HepG2 (cell line): ENCODE data around the gene MADCAM1. TPM values are rescaled to one million over a fixed set of nuclear protein-coding genes. Genes with fewer than 3 reads are reported as not detected.
A peak's percentile ranks its signal among the peaks of the same experiment; 100 is the strongest.

Experiments
- ATAC-seq: fragments of 200-7000 bp; cut with Tn5 transposase; 3 replicates; pipeline ENCODE4 v1.9.1; 2020; ENCODE audit warnings: mild to moderate bottlenecking, moderate library complexity
- BruUV-seq: library from RNA; stranded (reverse); fragments of 400-500 nt; replicated peaks from 2 replicates; lab custom pipeline; 2021; lab: Mats Ljungman, UMichigan
- CTCF ChIA-PET: fragments of 300-600 bp; formaldehyde crosslinking; extraction: SDS; loops from one replicate; lab custom pipeline; 2021; ENCODE audit warnings: low total read pairs, inconsistent platforms, low intra/inter-chr PET ratio; lab: Yijun Ruan, JAX
- POLR2A ChIA-PET: fragments of 350-600 bp; sonication (Branson Sonifier 250); formaldehyde crosslinking; loops from one replicate; lab custom pipeline; 2020; ENCODE audit warnings: antibody characterized with exemption, inconsistent platforms; lab: Yijun Ruan, JAX
- DNase-seq: peaks from one replicate; pipeline ENCODE4 v3.0.0-alpha.2; 2015; ENCODE audit warnings: low spot score
- FAIRE-seq: peaks from 3 replicates; lab custom pipeline; 2011; peaks lifted over from hg19 to GRCh38; lab: Jason Lieb, UNC
- H2AFZ ChIP-seq: one replicate; pipeline ENCODE4 v1.6.1; 2011; ENCODE audit warnings: low read length, inconsistent platforms
- H3K27ac ChIP-seq: fragments of 300-600 bp; 3 replicates; pipeline ENCODE4 v1.8.0; 2011; ENCODE audit warnings: mixed run types, mild to moderate bottlenecking, mixed read lengths, low read length, inconsistent platforms; ENCODE audit not compliant: insufficient read depth; ENCODE audit errors: extremely low read length
- H3K27me3 ChIP-seq, 2 experiments: fragments of 200-600 bp in 1 of 2; 2 replicates in 1 of 2; 3 replicates in 1 of 2; pipeline versions ENCODE4 v1.6.0 to v1.8.0; 2011; ENCODE audit warnings: low read length in 2 of 2, mild to moderate bottlenecking in 2 of 2, moderate library complexity in 2 of 2, inconsistent platforms in 1 of 2; ENCODE audit not compliant: insufficient read depth in 2 of 2, control insufficient read depth in 1 of 2
- H3K36me3 ChIP-seq, 2 experiments: fragments of 200-600 bp in 1 of 2; replicated peaks in 1 of 2; 2 replicates in 1 of 2; 3 replicates in 1 of 2; pipeline versions ENCODE4 v1.5.1 to v1.8.0; 2011; ENCODE audit warnings: low read length in 2 of 2, inconsistent platforms in 1 of 2; ENCODE audit not compliant: insufficient read depth in 2 of 2, control insufficient read depth in 1 of 2
- H3K4me1 ChIP-seq: 2 replicates; pipeline ENCODE4 v1.5.1; 2012; ENCODE audit warnings: low read length, inconsistent platforms; ENCODE audit not compliant: insufficient read depth
- H3K4me2 ChIP-seq: 2 replicates; pipeline ENCODE4 v1.6.0; 2011; ENCODE audit warnings: low read depth, low read length, inconsistent platforms
- H3K4me3 ChIP-seq, 3 experiments: fragments of 200-600 bp in 1 of 3; sonication (generic), shearing (Covaris generic) in 1 of 3; replicated peaks in 1 of 3; 2 replicates each; pipeline ENCODE4 v1.5.1; 2011 to 2016; ENCODE audit warnings: low read length in 3 of 3, inconsistent platforms in 2 of 3, low read depth in 2 of 3, mild to moderate bottlenecking in 2 of 3, control low read depth in 1 of 3, mixed read lengths in 1 of 3; ENCODE audit not compliant: insufficient read depth in 1 of 3
- H3K79me2 ChIP-seq: one replicate; pipeline ENCODE4 v1.6.1; 2011; ENCODE audit warnings: low read length, inconsistent platforms; ENCODE audit not compliant: insufficient read depth
- H3K9ac ChIP-seq: 2 replicates; pipeline ENCODE4 v1.6.0; 2011; ENCODE audit warnings: mild to moderate bottlenecking, low read depth, low read length, inconsistent platforms; ENCODE audit not compliant: insufficient read depth
- H3K9me3 ChIP-seq: 2 replicates; pipeline ENCODE4 v1.5.1; 2012; ENCODE audit warnings: mild to moderate bottlenecking, low read length
- H4K20me1 ChIP-seq: 2 replicates; pipeline ENCODE4 v1.6.0; 2011; ENCODE audit warnings: inconsistent platforms, mild to moderate bottlenecking, low read length, moderate library complexity; ENCODE audit not compliant: insufficient read depth
- NCOA2 ChIP-seq: sonication (generic); formaldehyde crosslinking; IDR thresholded peaks from 2 replicates; pipeline ENCODE4 v1.8.0; 2022; ENCODE audit warnings: inconsistent platforms
- PHF8 ChIP-seq: sonication (generic); formaldehyde crosslinking; IDR thresholded peaks from 2 replicates; pipeline ENCODE4 v1.5.0; 2020; ENCODE audit warnings: missing genetic modification reagents
- PRPF4 ChIP-seq: fragments of 200-400 bp; formaldehyde crosslinking; IDR thresholded peaks from 2 replicates; pipeline ENCODE4 v1.6.1; 2016; ENCODE audit warnings: low read length, low read depth; ENCODE audit not compliant: poor library complexity, severe bottlenecking
- SP1 ChIP-seq, 2 experiments: fragments of 450-650 bp in 1 of 2; sonication (generic) in 1 of 2; formaldehyde crosslinking in 1 of 2; IDR thresholded peaks; 2 replicates each; pipeline versions ENCODE4 v1.4.0 to v1.6.1; 2016 to 2020; ENCODE audit warnings: missing genetic modification reagents in 1 of 2
- ZFP37 ChIP-seq: sonication (generic); formaldehyde crosslinking; IDR thresholded peaks from 2 replicates; pipeline ENCODE4 v1.4.0; 2020; ENCODE audit warnings: missing genetic modification reagents, borderline replicate concordance
- ZNF709 ChIP-seq: sonication (generic); formaldehyde crosslinking; IDR thresholded peaks from 2 replicates; pipeline ENCODE4 v1.5.0; 2020; ENCODE audit warnings: mild to moderate bottlenecking, missing genetic modification reagents
- WGBS: methylation state at CpG from one replicate; pipeline ENCODE4 v1.1.6; 2017; ENCODE audit warnings: low lambda C conversion rate; 5-methylcytosine and 5-hydroxymethylcytosine counted together
- in situ Hi-C: cut with HindIII; loops from 2 replicates; pipeline ENCODE4 v1.10.0; 2017; ENCODE audit warnings: low pct_unique_long_range_greater_than_20kb; ENCODE audit not compliant: extremely low pct_ligation_motif_present
- intact Hi-C: fragments of 100-400 bp; cut with micrococcal nuclease; formaldehyde crosslinking; loops from one replicate; pipeline ENCODE4 v1.10.0; 2022; ENCODE audit not compliant: unreplicated experiment
- polyA plus RNA-seq, 8 experiments: library from polyadenylated mRNA; depleted of rRNA in 3 of 8; stranded (reverse) in 7 of 8; unstranded in 1 of 8; fragments of >200 nt; fragmentation: Illumina TruSeq in 4 of 8; extraction: Trizol in 4 of 8; gene quantifications; 2 replicates each; pipeline versions ENCODE4 v1.2.1 to v1.2.3, GENCODE V29; 2011 to 2016; ENCODE audit warnings: low read depth in 4 of 8, missing spikeins in 1 of 8, mixed read lengths in 1 of 8; ENCODE audit not compliant: insufficient read depth in 1 of 8
- total RNA-seq, 5 experiments: library from RNA; depleted of rRNA; stranded (reverse); fragments of >200 nt; fragmentation: Illumina TruSeq; extraction: Trizol; gene quantifications; 2 replicates each; pipeline ENCODE4 v1.2.3, GENCODE V29; 2016; ENCODE audit warnings: low read depth in 1 of 5
- TF ChIP-seq, protein P1 (sequence below): sonication (generic); formaldehyde crosslinking; IDR thresholded peaks from 2 replicates; pipeline ENCODE4 v1.4.0; 2020; ENCODE audit warnings: low read depth, mild to moderate bottlenecking, missing genetic modification reagents
- TF ChIP-seq, protein P2 (sequence below): sonication (generic); formaldehyde crosslinking; conservative IDR thresholded peaks from 2 replicates; pipeline ENCODE4 v1.4.0; 2020; ENCODE audit warnings: mild to moderate bottlenecking, missing genetic modification reagents, moderate library complexity
- TF ChIP-seq, protein P3 (sequence below): sonication (generic); formaldehyde crosslinking; IDR thresholded peaks from 2 replicates; pipeline ENCODE4 v1.4.0; 2020; ENCODE audit warnings: missing genetic modification reagents
- TF ChIP-seq, protein P4 (sequence below): sonication (generic); formaldehyde crosslinking; IDR thresholded peaks from 2 replicates; pipeline ENCODE4 v1.8.1; 2023; ENCODE audit warnings: mild to moderate bottlenecking, missing genetic modification reagents, borderline replicate concordance

The MADCAM1 gene
- total and polyA plus RNA-seq, 2 of the 13 experiments (the other 11 are each of a cell fraction or from before 2014, with no cell fraction given), result 0.29 to 0.33 TPM

- FAIRE-seq (no peak), DNase-seq (peak; percentile 34), ATAC-seq (peak; percentile 11; the same call in 2 of the 3 replicates)
- Histone ChIP-seq H3K4me1 (peaks cover 61% of the 10 kb centered on the region), H3K4me3 (peak overlapping the region in 2 of 3 experiments; percentile 35 to 64; a peak in 4 of 6 replicates), H3K79me2 (peaks cover 3% of the 10 kb centered on the region), H3K27ac (peak overlapping the region; percentile 75), H3K9me3 (no peaks in the 10 kb centered on the region), H3K27me3 (no peaks in the 10 kb centered on the region; a peak in 1 of 5 replicates), H3K36me3 (no peaks in the 10 kb centered on the region), H3K9ac (peak overlapping the region; percentile 67), H2AFZ (no peak overlapping the region), H3K4me2 (peak overlapping the region; percentile 87), H4K20me1 (no peaks in the 10 kb centered on the region)
- no TSS peak for BruUV-seq
- in situ Hi-C loops (no loop called here), intact Hi-C loops (no loop called here)
- ChIA-PET CTCF (no interaction called here), POLR2A (interaction anchor here (0.9 to 2.5 kb wide), 4 partner anchors 15 to 39 kb away, joined by 3 to 14 read pairs (median 5); no protein-coding TSS in a partner anchor)
- WGBS, result 45% methylated on average over 19 of the region's 32 CpGs
- TF ChIP-seq SP1 (IDR thresholded peaks at IDR 0.05) (no peak), SP1 (CRISPR knock-in tag; IDR thresholded peaks at IDR 0.05) (peak; percentile 83), ZFP37 (CRISPR knock-in tag) (no peak), ZNF709 (CRISPR knock-in tag) (no peak), PHF8 (peak; percentile 64), NCOA2 (CRISPR knock-in tag) (no peak), PRPF4 (peak; percentile 45)
- TF ChIP-seq, protein P1, sequence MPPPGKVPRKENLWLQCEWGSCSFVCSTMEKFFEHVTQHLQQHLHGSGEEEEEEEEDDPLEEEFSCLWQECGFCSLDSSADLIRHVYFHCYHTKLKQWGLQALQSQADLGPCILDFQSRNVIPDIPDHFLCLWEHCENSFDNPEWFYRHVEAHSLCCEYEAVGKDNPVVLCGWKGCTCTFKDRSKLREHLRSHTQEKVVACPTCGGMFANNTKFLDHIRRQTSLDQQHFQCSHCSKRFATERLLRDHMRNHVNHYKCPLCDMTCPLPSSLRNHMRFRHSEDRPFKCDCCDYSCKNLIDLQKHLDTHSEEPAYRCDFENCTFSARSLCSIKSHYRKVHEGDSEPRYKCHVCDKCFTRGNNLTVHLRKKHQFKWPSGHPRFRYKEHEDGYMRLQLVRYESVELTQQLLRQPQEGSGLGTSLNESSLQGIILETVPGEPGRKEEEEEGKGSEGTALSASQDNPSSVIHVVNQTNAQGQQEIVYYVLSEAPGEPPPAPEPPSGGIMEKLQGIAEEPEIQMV (CRISPR knock-in tag), result no peak
- TF ChIP-seq, protein P2, sequence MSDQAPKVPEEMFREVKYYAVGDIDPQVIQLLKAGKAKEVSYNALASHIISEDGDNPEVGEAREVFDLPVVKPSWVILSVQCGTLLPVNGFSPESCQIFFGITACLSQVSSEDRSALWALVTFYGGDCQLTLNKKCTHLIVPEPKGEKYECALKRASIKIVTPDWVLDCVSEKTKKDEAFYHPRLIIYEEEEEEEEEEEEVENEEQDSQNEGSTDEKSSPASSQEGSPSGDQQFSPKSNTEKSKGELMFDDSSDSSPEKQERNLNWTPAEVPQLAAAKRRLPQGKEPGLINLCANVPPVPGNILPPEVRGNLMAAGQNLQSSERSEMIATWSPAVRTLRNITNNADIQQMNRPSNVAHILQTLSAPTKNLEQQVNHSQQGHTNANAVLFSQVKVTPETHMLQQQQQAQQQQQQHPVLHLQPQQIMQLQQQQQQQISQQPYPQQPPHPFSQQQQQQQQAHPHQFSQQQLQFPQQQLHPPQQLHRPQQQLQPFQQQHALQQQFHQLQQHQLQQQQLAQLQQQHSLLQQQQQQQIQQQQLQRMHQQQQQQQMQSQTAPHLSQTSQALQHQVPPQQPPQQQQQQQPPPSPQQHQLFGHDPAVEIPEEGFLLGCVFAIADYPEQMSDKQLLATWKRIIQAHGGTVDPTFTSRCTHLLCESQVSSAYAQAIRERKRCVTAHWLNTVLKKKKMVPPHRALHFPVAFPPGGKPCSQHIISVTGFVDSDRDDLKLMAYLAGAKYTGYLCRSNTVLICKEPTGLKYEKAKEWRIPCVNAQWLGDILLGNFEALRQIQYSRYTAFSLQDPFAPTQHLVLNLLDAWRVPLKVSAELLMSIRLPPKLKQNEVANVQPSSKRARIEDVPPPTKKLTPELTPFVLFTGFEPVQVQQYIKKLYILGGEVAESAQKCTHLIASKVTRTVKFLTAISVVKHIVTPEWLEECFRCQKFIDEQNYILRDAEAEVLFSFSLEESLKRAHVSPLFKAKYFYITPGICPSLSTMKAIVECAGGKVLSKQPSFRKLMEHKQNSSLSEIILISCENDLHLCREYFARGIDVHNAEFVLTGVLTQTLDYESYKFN (CRISPR knock-in tag), result peak; percentile 29; the same call in 1 of the 2 replicates
- TF ChIP-seq, protein P3, sequence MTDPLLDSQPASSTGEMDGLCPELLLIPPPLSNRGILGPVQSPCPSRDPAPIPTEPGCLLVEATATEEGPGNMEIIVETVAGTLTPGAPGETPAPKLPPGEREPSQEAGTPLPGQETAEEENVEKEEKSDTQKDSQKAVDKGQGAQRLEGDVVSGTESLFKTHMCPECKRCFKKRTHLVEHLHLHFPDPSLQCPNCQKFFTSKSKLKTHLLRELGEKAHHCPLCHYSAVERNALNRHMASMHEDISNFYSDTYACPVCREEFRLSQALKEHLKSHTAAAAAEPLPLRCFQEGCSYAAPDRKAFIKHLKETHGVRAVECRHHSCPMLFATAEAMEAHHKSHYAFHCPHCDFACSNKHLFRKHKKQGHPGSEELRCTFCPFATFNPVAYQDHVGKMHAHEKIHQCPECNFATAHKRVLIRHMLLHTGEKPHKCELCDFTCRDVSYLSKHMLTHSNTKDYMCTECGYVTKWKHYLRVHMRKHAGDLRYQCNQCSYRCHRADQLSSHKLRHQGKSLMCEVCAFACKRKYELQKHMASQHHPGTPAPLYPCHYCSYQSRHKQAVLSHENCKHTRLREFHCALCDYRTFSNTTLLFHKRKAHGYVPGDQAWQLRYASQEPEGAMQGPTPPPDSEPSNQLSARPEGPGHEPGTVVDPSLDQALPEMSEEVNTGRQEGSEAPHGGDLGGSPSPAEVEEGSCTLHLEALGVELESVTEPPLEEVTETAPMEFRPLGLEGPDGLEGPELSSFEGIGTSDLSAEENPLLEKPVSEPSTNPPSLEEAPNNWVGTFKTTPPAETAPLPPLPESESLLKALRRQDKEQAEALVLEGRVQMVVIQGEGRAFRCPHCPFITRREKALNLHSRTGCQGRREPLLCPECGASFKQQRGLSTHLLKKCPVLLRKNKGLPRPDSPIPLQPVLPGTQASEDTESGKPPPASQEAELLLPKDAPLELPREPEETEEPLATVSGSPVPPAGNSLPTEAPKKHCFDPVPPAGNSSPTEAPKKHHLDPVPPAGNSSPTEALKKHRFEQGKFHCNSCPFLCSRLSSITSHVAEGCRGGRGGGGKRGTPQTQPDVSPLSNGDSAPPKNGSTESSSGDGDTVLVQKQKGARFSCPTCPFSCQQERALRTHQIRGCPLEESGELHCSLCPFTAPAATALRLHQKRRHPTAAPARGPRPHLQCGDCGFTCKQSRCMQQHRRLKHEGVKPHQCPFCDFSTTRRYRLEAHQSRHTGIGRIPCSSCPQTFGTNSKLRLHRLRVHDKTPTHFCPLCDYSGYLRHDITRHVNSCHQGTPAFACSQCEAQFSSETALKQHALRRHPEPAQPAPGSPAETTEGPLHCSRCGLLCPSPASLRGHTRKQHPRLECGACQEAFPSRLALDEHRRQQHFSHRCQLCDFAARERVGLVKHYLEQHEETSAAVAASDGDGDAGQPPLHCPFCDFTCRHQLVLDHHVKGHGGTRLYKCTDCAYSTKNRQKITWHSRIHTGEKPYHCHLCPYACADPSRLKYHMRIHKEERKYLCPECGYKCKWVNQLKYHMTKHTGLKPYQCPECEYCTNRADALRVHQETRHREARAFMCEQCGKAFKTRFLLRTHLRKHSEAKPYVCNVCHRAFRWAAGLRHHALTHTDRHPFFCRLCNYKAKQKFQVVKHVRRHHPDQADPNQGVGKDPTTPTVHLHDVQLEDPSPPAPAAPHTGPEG (CRISPR knock-in tag), result 0 out of 2 replicates have a peak, but pooled peaks have one; percentile 45
- TF ChIP-seq, protein P4, sequence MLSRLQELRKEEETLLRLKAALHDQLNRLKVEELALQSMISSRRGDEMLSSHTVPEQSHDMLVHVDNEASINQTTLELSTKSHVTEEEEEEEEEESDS (CRISPR knock-in tag), result 0 out of 2 replicates have a peak, but pooled peaks have one; percentile 39
Observed at GRCh38 chr19:491146-491741, 5.0 kb upstream of the MADCAM1 start.
